ENCODE data around the gene NPAS2. TPM values are rescaled to one million over a fixed set of nuclear protein-coding genes. Genes with fewer than 3 reads are reported as not detected.

The NPAS2 gene
- total and polyA plus RNA-seq, 2 donors (not counting 3 experiments of a cell fraction or from before 2014, with no cell fraction given), result 29.0 to 53.9 TPM

DNA sequence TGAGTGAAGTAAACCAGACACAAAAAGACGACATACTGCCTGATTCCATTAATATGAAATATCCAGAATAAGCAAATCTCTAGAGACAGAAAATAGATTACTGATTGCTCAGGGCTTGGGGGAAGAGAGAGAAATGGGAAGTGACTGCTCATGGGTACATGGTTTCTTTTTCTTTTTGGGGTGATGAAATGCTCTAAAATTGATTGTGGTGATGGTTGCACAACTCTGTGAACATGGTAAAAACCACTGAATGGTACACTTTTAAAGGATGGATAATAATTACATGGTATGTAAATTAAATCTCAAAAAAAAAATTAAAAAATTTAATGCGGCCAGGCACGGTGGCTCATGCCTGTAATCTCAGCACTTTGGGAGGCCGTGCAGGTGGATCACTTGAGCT, 221.5 kb downstream of the NPAS2 start:
- Histone ChIP-seq H3K4me1 (ENCODE audit: control insufficient read depth, extremely low read depth, insufficient read depth, low read length) (no peaks in the 10 kb centered on the region), H4K20me1 (replicated peaks; ENCODE audit: control insufficient read depth, extremely low read depth, insufficient read depth, low read length) (no peaks in the 10 kb centered on the region), H3K4me2 (ENCODE audit: insufficient read depth, low read length) (no peak overlapping the region), H3K4me3 (replicated peaks in 1 of 3; ENCODE audit: insufficient read depth in 1 of 3, low read depth in 1 of 3, low read length in 3 of 3) (no peak overlapping the region), H3K27me3 (ENCODE audit: control insufficient read depth in 2 of 2, insufficient read depth in 2 of 2, low read length in 2 of 2) (no peaks in the 10 kb centered on the region), H3K9ac (replicated peaks; ENCODE audit: extremely low read depth, insufficient read depth, low read length) (no peak overlapping the region), H3K9me3 (replicated peaks; ENCODE audit: control insufficient read depth, insufficient read depth, low read length) (no peaks in the 10 kb centered on the region), H3K79me2 (ENCODE audit: control insufficient read depth, insufficient read depth, low read length) (peaks cover 2% of the 10 kb centered on the region), H3K9me1 (replicated peaks; ENCODE audit: control insufficient read depth, extremely low read depth, insufficient read depth, low read length) (no peaks in the 10 kb centered on the region), H2AFZ (ENCODE audit: low read depth, low read length) (no peak overlapping the region), H3K36me3 (ENCODE audit: control insufficient read depth in 2 of 2, extremely low read depth in 1 of 2, insufficient read depth in 2 of 2, low read length in 2 of 2) (peaks cover 8 to 10% of the 10 kb centered on the region in 2 experiments), H3K27ac (ENCODE audit: insufficient read depth, low read depth, low read length) (no peak overlapping the region)
- TF ChIP-seq GATA2 (IDR thresholded peaks at IDR 0.05; ENCODE audit: insufficient read depth, insufficient read length, low read depth, low read length) (no peak), FOS (IDR thresholded peaks at IDR 0.05; ENCODE audit: borderline replicate concordance, insufficient read depth, low read length) (no peak), EZH2 (IDR thresholded peaks at IDR 0.05; ENCODE audit: borderline replicate concordance, low read depth, low read length, severe bottlenecking) (no peak), MYC (IDR thresholded peaks at IDR 0.05; ENCODE audit: low read depth, low read length) (no peak), POLR2AphosphoS5 (IDR thresholded peaks at IDR 0.05; ENCODE audit: insufficient read depth, low read depth, low read length) (no peak), POLR2A (IDR thresholded peaks at IDR 0.05; ENCODE audit: low read depth, low read length) (no peak), JUN (IDR thresholded peaks at IDR 0.05; ENCODE audit: borderline replicate concordance, insufficient read depth, insufficient read length, low read depth) (no peak)
- TF ChIP-seq, protein P1, sequence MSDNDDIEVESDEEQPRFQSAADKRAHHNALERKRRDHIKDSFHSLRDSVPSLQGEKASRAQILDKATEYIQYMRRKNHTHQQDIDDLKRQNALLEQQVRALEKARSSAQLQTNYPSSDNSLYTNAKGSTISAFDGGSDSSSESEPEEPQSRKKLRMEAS (IDR thresholded peaks at IDR 0.05; ENCODE audit: insufficient read depth, insufficient read length), result no peak
- TF ChIP-seq, protein P2, sequence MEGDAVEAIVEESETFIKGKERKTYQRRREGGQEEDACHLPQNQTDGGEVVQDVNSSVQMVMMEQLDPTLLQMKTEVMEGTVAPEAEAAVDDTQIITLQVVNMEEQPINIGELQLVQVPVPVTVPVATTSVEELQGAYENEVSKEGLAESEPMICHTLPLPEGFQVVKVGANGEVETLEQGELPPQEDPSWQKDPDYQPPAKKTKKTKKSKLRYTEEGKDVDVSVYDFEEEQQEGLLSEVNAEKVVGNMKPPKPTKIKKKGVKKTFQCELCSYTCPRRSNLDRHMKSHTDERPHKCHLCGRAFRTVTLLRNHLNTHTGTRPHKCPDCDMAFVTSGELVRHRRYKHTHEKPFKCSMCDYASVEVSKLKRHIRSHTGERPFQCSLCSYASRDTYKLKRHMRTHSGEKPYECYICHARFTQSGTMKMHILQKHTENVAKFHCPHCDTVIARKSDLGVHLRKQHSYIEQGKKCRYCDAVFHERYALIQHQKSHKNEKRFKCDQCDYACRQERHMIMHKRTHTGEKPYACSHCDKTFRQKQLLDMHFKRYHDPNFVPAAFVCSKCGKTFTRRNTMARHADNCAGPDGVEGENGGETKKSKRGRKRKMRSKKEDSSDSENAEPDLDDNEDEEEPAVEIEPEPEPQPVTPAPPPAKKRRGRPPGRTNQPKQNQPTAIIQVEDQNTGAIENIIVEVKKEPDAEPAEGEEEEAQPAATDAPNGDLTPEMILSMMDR (IDR thresholded peaks at IDR 0.05; ENCODE audit: extremely low read depth in 1 of 2, insufficient read depth in 1 of 2, low read depth in 1 of 2, low read length in 2 of 2), result no peak
- dilution Hi-C loops (cut with MboI; ENCODE audit: extremely low pct_ligation_motif_present, low sequenced_read_pairs), result loop anchor here (25.0 kb wide), 1 partner anchor 171 kb away; no protein-coding TSS in a partner anchor
- ChIA-PET POLR2A (no interaction called here), CTCF (interaction anchor here (1.2 kb wide), 1 partner anchor 147 kb away, joined by 3 read pairs; no protein-coding TSS in a partner anchor)
- BruUV-seq (replicated peaks), result no TSS peak
- no peak for DNase-seq (ENCODE audit: low read depth, low spot score)
- FAIRE-seq, result no peak
- intact Hi-C loops (cut with micrococcal nuclease), result no loop called here
